Pancreas (tissue), 10 donors: ENCODE measurements around the gene SERTAD4. TPM values are rescaled to one million over a fixed set of nuclear protein-coding genes. Genes with fewer than 3 reads are reported as not detected.

Source experiments
- ATAC-seq, 4 donors: fragments of 200-7000 bp; cut with Tn5 transposase; one replicate each; pipeline versions ENCODE4 v1.8.0 to v1.9.1; 2020; ENCODE audit warnings: mild to moderate bottlenecking in 4 of 4, moderate library complexity in 4 of 4
- DNase-seq, 6 donors: peaks; one replicate each; pipeline ENCODE4 v3.0.0-alpha.2; 2020
- FAIRE-seq: peaks from 2 replicates; lab custom pipeline; 2012; peaks lifted over from hg19 to GRCh38; lab: Jason Lieb, UNC
- H3K27ac ChIP-seq, 4 donors: fragments of 200-600 bp; sonication (generic); 1 replicate in 3 of 4; 2 replicates in 1 of 4; pipeline versions ENCODE4 v1.5.0 to v1.8.0; 2020
- H3K27me3 ChIP-seq, 4 donors: fragments of 200-600 bp; one replicate each; pipeline ENCODE4 v1.8.0; 2021
- H3K36me3 ChIP-seq, 3 donors: fragments of 200-600 bp; sonication (generic) in 1 of 3; one replicate each; pipeline versions ENCODE4 v1.5.0 to v1.8.0; 2020 to 2021
- H3K4me1 ChIP-seq, 3 donors: fragments of 200-600 bp; one replicate each; pipeline ENCODE4 v1.8.0; 2021
- H3K4me3 ChIP-seq, 4 donors: fragments of 200-600 bp; sonication (generic) in 2 of 4; one replicate each; pipeline versions ENCODE4 v1.5.0 to v1.8.0; 2020 to 2021
- H3K9me3 ChIP-seq, 4 donors: fragments of 200-600 bp; one replicate each; pipeline ENCODE4 v1.8.0; 2021
- CTCF ChIP-seq, 4 donors: fragments of 200-600 bp; sonication (generic) in 3 of 4; IDR thresholded peaks; one replicate each; pipeline versions ENCODE4 v1.5.0 to v1.8.0; 2021; ENCODE audit warnings: antibody characterized with exemption in 4 of 4
- WGBS, 2 donors: extraction: QIAGEN DNeasy Blood & Tissue Kit; methylation state at CpG; one replicate each; pipeline ENCODE4 v1.1.7; 2013; 5-methylcytosine and 5-hydroxymethylcytosine counted together
- intact Hi-C, 3 donors: fragments of 100-400 bp; cut with DNase I; formaldehyde crosslinking; loops; one replicate each; pipeline versions ENCODE4 v1.11.1 to v1.14.2; 2022
- polyA plus RNA-seq, 2 donors: library from polyadenylated mRNA; stranded (reverse); fragments of 200-250 nt; gene quantifications; one replicate each; pipeline ENCODE4 v1.2.3, GENCODE V29; 2013
- total RNA-seq, 6 donors: library from RNA; stranded (reverse); fragmentation: NEBNext Ultra II Directional in 4 of 6; extraction: Animal tissue kit (Norgen Biotek cat#: 25700) in 4 of 6; gene quantifications; one replicate each; pipeline versions ENCODE4 v1.2.1 to v1.2.4, GENCODE V29; 2021 to 2023
- donor health status: healthy with polysubstance abuse.
- donor health status: DM: no; HTN: no; CAD: no; lungs with moderate emphysema.
- donor health status: DM: no; HTN: no; CAD: no.
- donor health status: control.
- donor health status: control.
- donor health status: Bipolar disorder and iron deficiency.
- donor health status: DM: yes; HTN: yes; CAD: no.
- donor health status: DM: no; HTN: no; CAD: no.
- donor health status: DM: no; HTN: no; CAD: no.
- donor health status: DM: yes; HTN: yes; CAD: no.

Gene SERTAD4
- total and polyA plus RNA-seq, 8 donors, result 0.14 to 0.97 (median 0.26) TPM

- no peaks in the 10 kb centered on the region for H3K9me3 ChIP-seq
- H3K4me1 ChIP-seq, result no peaks in the 10 kb centered on the region
- H3K27me3 ChIP-seq, result no peaks in the 10 kb centered on the region
- DNase-seq (no peak), ATAC-seq (no peak), FAIRE-seq (no peak)
- no peak for TF ChIP-seq CTCF (IDR thresholded peaks at IDR 0.05)
- intact Hi-C loops, result no loop called here
- no peak overlapping the region for H3K4me3 ChIP-seq
- WGBS, 2 donors, result 59 to 62% methylated on average over 3 of the region's 3 CpGs
- no peaks in the 10 kb centered on the region for H3K36me3 ChIP-seq
- H3K27ac ChIP-seq, result no peak overlapping the region
Measured at GRCh38 chr1:210198840-210199239, 33.8 kb upstream of the SERTAD4 start.

- FAIRE-seq, result no peak
- intact Hi-C loops, result no loop called here
Measured at GRCh38 chr1:210200124-210200736, 32.4 kb upstream of the SERTAD4 start.

GRCh38 chr1:210201681-210202080 is 30.9 kb upstream of the SERTAD4 start:
- no peak for FAIRE-seq
- no peak for ATAC-seq
- WGBS, 2 donors, result 58 to 66% methylated on average over 3 of the region's 3 CpGs
- no peaks in the 10 kb centered on the region for H3K4me1 ChIP-seq
- H3K4me3 ChIP-seq, result no peak overlapping the region
- DNase-seq, result no peak
- no peak for TF ChIP-seq CTCF (IDR thresholded peaks at IDR 0.05)
- H3K27me3 ChIP-seq, result peaks cover 0 to 9% (median 0%) of the 10 kb centered on the region in 4 donors
- intact Hi-C loops, result no loop called here
- H3K36me3 ChIP-seq, result no peaks in the 10 kb centered on the region
- H3K9me3 ChIP-seq, result no peaks in the 10 kb centered on the region
- no peak overlapping the region for H3K27ac ChIP-seq

More at GRCh38 chr1:210200124-210200736, 32.4 kb upstream of the SERTAD4 start:
- DNase-seq (no peak), ATAC-seq (no peak)
- 40 to 54% methylated on average over 3 of the region's 3 CpGs for WGBS, 2 donors
- peaks cover 0 to 9% (median 0%) of the 10 kb centered on the region in 4 donors for H3K27me3 ChIP-seq
- TF ChIP-seq CTCF (IDR thresholded peaks at IDR 0.05), result no peak
- H3K4me1 ChIP-seq, result no peaks in the 10 kb centered on the region
- no peaks in the 10 kb centered on the region for H3K9me3 ChIP-seq
- H3K4me3 ChIP-seq, result no peak overlapping the region
- no peak overlapping the region for H3K27ac ChIP-seq
- no peaks in the 10 kb centered on the region for H3K36me3 ChIP-seq

- WGBS, 2 donors, result 77 to 88% methylated on average over 2 of the region's 2 CpGs
- no peak for TF ChIP-seq CTCF (IDR thresholded peaks at IDR 0.05)
- peaks cover 0 to 9% (median 0%) of the 10 kb centered on the region in 4 donors for H3K27me3 ChIP-seq
- FAIRE-seq (no peak), ATAC-seq (no peak), DNase-seq (no peak)
- intact Hi-C loops, result no loop called here
- H3K4me3 ChIP-seq, result no peak overlapping the region
- H3K36me3 ChIP-seq, result no peaks in the 10 kb centered on the region
- no peaks in the 10 kb centered on the region for H3K9me3 ChIP-seq
- H3K4me1 ChIP-seq, result no peaks in the 10 kb centered on the region
- H3K27ac ChIP-seq, result no peak overlapping the region
Measured at GRCh38 chr1:210207597-210208450, 24.8 kb upstream of the SERTAD4 start.
